GM18517 (cell line): ENCODE results near the gene ANXA6.
A peak's percentile ranks its signal among the peaks of the same experiment; 100 is the strongest.
"Not testable (repeated sequence)": the region's sequence is repeated elsewhere in the genome, so short reads cannot be mapped to it uniquely, and the experiment has no call there.

Source experiments
- ATAC-seq: cut with Tn5 transposase; IDR thresholded peaks from one replicate; pipeline ENCODE4 v1.9.1; 2021; ENCODE audit warnings: mild to moderate bottlenecking, moderate library complexity; ENCODE audit not compliant: unreplicated experiment

ANXA6 gene

DNA sequence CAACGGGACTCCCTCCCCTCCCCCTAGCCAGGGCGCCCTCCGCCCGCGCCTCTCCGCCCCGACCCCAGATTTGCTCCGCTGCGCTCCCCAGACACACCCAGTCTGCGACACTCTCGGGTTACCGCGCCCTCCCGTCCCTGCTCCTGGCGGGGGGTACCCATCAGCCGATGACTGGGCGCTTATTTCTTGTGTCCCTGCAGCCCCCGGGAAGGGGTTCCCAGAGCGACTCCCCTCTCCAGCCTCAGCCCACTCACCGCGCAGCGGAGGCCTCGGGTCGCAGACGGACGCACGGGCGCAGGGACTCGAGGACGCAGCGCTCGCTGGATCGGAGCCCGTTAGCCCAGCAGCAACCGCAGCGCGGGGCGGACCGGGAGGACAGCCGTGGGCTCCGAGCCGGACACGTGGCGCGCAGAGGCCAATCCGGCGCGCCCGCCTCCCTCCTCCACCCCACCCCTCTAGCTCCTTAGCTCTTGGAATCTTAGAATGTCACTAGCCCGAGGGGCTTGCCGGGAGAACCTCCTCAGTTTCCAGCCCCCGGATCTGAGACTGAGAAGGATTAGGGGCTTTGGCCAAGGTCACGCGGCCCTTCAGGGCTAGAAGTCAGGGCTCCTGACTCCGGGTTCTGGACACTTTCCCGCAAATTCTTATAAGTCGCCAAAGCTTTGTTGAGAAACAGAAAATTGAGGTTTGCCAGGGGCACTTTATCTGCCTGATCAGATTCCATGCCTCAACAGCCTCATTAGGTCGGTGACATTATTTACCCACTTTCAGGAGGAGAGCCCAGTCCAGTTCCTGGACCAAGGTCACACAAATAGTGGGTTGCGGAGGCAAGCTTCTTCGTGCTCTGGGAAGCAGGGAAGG lies at the start of gene ANXA6:
Gene ANXA6 (minus strand): TSS at position 354 of the 861 bp plus-strand sequence. CDS start 9,878 bp downstream, outside the sequence.
- peak; percentile 28 for ATAC-seq

DNA sequence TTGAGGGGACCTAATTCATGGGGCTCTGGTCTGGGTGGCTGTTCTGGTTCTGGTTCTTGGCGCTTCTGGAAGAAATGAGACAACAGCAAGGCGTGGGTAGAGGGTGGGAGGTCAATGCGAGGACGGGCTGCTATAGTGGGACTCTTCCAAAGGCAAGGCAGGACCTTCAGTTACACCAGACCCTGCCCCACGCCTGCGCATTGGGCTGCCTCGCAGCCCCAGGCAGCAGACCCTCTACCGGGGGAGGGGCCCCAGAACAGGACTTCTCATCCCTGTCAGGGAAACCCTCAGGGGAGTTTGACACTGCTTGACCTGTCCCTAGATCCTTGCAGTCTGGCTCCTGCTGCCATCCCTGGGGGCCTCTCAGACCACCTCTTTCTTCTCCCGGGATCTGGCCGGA lies 47.8 kb upstream of the ANXA6 start:
- no peak for ATAC-seq

DNA sequence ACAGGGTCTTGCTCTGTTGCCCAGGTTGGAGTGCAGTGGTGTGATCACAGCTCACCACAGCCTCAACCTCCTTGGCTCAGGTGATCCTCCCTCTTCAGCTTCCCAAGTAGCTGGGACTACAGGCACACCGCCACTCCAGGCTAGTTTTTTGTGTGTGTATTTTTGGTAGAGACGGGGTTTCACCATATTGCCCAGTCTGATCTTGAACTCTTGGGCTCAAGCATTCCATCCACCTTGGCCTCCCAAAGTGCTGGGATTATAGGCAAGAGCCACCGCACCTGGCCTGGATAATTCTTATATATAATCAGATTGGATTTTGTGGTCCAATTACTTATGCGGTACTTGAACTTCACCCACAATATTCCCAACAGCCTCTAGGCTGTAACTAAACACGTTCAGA lies 46.5 kb upstream of the ANXA6 start:
- no peak for ATAC-seq

DNA sequence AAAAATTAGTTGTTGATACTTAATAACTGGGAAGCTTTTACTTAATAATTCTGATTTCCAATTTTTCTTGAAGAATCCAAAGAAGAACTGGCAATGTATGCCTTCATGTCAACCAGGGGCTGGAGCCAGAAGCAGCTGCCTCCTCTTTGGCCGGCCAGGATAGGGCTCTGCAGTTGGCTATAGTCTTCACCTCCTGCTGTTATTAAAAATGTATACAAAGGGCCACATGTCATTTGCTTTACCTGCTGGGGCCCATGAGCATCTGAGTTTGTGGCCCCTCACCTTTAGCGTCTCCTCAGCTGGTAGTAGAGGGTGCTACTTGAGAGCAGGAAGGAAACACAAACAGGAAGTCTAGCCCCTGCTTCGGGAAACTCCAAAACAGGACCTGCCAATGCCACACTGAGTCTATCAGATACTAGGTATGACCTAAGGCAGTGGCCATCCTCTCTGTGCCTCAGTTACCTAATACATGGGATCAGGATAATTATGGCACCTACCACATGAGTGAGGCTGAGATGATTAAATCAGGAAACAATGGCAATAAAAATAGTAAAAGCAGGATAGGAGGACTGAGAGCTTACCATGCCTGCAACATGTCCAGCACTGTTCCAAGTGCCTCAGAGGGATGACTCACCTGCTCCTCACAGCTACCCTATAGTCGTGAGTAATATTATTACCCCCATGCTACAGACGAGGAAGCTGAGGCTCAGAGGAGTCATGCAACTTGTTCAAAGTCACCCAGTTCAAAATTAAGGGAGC lies 45.0 kb upstream of the ANXA6 start:
- no peak for ATAC-seq

DNA sequence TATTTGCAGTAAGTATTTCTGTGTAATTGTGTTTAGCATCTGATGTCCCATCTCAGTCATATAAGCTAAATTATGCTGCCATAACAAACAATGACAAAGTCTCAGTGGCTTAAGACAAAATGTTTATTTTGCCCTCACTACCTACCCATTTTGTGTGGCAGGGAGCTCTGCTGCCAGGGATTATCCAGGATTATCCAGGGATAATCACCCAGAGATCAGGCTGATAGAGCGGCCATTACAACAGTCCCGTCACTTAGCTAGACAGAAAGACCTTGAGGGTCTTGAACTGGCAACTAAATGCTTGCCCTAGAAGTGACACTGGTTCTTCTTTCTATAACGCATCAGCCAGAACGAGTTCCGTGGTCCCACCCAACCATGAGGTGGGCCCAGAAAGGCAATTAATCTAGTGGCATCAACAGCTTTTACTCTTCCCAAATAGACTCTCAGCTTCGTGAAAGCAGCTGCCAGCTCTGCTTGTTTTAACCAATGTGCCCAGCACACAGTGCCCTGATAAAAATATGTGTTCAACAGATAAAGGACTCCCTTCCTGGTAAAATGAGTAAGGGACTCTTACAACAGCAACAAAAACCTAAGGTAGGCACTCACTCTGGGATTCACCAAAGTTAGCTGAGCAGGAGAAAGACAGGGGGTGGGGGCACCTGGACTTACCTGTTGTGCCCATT lies 43.5 kb upstream of the ANXA6 start:
- ATAC-seq: no peak

DNA sequence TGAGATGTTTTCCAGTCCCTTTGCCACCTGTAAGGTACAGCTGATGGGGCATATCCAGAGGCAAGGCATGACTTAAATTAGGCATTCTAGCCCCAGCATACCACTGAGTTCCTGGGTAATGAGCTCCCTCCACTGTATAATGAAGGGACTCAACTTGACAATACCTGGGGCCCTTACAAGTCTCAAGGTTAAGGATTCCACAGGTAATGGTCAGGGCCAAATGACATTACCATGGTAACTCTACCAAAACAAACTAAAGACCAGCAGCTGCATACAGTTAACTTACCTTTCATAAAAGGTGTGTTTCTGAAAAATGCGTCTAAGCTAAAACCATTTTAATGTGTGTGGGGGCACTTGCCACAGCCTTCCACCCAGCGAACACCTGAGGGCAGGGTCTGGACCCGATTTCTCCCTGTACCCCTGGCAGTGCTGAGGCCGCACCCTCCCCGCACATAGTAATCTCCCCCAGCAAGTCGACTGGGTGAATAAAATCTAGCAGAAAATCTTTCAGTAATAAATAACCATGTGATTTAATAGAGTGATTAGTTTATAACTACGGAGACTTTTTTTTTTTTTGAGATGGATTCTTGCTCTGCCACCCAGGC lies 42.1 kb upstream of the ANXA6 start:
- ATAC-seq: no peak

DNA sequence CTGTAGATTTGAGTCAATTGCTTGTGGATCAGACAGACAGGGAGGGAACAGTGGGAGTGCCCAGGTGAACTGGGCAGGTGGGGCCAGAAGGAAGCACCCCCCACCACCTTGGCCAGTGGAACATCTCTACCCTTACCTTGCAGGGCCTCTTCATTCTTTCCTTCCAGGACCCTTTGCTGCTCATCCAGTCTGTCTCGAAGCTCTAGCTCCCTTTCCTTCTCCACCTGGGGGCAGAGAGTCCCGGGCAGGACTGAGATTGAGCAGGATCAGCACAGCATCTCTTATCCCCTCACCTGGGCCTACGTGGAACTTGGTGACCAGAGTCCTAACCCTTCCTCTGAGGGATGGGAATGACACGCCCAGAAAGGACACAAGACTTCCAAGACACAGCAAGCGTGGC lies 41.3 kb upstream of the ANXA6 start:
- ATAC-seq: no peak

DNA sequence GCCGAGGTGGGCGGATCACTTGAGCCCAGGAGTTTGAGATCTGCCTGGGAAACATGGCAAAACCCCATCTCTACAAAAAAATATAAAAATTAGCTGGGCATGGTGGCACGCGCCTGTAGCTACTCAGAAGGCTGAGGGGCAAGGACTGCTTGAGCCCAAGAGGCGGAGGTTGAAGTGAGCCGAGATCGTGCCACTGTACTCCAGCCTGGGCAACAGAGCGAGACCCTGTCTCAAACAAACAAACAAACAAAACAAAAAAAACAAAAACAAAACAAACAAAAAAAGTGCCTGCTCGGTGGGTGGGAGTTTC lies 39.7 kb upstream of the ANXA6 start:
- not testable (repeated sequence) for ATAC-seq

DNA sequence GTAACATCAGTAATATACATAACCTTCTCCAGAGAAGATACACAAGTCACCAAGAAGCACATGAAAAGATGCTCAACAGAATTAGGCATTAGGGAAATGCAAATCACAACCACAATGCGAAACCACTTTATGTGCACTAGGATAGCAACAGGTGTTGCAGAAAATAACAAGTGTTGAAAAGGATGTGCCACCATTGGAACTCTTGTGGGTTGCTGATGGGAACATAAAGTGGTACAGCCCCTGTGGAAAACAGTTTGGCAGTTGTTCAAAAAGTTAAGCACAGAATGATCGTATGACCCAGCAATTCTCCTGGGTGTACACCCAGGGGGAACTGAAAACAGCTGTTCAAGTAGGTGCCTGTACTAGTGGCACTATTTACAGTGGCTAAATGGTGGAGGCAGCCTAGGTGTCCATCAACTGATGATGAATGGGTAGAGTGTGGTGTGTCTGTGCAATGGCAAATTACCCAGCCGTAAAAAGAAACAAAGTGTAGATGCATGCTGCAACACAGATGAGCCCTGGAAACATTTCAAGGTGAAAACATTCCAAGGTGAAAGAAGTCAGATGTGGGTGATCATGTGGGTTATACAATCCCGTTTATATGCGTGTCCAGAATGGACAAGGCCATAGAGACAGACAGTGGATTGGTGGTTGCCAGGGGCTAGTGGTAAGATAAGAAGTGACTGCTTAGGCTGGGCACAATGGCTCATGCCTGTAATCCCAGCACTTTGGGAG lies 39.1 kb upstream of the ANXA6 start:
- ATAC-seq: peak; percentile 88

DNA sequence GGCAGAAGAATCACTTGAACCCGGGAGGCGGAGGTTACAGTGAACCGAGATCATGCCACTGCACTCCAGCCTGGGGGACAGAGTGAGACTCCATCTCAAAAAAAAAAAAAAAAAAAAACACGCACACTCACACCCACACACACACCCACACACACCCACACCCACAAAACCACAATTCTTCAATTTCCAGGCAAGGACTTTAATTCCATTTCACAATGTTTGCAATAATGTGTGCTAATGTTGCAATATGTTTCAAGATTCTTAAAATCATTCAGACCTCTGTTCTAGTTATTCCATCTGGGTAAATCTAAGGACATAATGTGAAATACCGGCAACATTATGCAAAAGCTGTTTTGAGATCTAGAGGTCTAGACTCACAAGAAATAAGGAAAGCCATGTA lies 38.0 kb upstream of the ANXA6 start:
- no peak for ATAC-seq

DNA sequence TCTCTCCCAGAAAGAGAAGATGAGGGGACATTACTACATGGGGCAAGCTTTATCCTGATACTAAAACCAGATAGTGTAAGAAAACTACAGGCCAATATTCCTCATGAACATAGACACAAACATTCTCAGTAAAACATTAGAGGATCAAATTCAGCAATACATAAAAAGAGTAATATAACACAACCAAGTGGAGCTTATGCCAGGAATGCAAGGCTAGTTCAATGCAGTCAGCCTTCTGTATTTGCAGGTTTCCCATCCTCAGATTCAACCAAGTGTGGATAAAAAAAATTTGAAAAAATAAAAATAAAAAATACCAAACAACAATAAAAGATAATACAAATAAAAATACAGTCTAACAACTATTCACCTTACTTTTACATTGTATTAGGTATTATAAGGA lies 35.0 kb upstream of the ANXA6 start:
- no peak for ATAC-seq

DNA sequence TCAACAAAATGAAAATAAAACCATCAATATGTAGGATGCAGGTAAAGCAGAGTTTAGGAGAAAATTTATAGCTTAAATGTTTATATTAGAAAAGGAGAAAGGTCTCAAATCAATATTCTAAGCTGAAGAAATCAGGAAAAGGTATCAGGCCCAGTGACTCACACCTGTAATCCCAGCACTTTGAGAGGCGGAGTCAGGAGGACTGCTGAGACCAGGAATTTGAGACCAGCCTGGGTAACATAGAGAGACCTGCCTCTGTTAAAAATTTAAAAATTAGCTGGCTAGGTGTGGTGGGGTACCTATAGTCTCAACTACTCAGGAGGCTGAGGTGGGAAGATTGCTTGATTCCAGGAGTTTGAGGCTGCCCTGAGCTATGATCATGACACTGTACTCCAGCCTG lies 34.1 kb upstream of the ANXA6 start:
- no peak for ATAC-seq

DNA sequence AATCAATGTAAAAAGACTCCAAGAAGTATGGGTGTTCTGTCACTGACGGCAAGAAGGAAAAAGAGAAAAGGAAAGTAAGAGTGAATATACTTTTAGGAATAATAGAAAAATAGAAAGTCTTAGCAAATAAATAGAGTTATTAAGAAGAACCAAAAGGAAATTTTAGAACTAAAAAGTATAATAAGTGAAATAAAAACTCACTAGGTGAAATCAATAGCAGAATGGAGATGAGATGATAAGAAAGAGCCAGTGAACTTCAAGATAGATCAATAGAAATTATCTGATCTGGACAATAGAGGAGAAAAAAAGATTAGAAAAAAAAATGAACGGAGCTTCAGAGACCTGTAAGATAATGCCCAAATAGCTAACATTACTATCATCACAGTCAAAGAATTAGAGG lies 31.6 kb upstream of the ANXA6 start:
- no peak for ATAC-seq

DNA sequence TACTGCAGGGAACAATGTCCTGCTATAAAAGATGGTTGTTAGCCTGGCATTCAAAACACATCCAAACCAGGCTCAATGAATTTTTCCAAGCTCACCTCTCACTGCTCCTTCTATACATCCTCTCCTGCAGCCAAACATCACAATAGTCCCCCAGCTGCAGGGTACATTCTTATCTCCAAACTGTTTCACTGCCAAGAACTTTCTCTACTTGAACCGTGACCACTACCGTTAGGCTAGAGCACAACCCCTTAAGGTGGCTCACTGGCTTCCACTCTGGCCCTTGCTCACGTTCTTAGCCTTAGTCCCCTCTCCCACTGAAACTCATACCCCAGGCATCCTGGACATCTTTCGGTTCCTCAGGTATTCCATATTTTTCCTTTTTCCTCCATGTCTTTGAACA lies 29.0 kb upstream of the ANXA6 start:
- ATAC-seq: no peak

DNA sequence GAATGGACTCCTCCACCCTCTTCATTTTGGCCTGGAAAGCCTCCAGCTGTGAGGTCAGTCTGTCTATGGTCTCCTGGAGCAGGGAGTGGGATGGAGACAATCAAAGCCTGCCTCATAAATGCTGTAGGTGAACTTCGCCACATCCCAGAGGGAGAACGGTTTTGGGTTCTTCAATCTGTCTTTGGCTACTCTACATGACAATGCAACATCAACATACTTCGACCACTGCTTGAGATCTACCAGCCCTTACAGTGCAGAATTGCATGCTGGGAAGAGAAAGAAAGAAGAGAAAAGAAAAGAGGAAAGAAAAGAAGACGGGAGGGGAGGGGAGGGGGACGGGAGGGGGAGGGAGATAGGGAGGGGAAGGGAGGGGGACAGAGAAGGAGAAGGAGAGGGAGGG lies 28.5 kb upstream of the ANXA6 start:
- ATAC-seq: no peak

DNA sequence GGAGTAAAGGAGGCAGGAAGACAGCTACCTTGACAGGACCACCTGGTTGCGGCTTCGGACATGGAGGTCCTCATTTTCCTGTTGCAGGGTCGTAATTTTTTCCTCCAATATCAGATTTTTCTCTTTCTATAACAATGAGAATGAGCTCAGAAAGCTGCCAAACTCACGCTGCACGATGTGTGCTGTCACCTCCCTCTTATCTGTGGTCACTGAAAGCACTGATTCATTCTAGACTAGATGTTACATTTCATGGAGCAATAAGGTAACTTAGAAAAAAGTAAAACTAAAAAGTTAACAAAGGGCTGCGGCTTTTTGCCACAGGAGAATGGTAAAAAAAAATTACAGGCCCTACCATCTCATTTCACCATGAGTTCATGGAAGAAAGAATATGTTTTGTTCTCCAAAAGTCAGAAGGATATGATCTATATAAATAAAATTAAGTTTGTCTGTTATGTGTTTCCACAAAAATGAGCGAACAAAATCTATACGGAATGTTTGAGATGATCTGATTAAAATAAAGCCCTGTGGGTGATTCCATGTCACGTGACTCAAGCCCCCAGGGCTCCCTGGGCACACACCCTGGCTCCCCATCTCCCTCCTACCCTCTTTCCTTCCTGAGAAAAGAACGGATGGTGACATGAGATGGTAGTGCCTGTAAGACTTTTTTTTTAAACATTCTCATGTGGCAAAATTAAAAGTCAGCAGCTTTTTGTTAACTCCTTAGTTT lies 26.9 kb upstream of the ANXA6 start:
- ATAC-seq: no peak

DNA sequence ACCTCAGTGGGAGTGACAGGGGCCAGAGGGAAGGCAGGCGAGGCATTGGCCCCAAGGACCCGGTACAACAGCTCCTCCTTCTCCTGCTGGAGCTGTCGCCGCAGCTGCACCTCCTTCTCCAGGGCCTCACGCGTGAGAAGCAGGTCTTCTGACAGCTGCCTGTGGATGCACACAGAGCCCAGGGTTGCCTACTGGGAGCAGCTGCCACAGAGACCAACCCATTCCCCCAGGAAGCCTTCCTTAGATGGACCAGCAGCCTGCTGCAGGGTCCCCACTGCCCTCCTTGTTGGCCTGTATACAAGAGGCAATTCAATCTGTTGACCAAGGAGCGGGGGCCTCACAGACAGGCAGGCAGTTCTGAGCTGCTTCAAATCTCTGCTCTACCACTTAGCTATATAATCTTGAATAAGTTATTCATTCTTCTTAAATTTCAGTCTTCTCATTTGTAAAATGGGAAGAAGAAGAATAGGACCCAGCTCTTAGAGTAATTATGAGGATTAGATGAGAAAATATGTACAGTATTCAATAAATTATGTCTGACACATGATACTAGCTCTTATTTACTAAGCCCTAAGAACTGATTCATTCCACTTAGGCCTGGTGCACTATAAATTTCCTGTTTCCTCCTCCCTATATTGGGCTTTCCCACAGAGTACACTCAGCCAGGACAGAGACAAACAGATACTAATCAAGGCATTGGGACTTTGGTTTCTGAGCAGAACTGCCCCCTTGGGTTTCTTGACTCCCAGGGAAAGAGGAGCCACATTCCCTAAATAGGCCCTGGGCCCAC lies 26.1 kb upstream of the ANXA6 start:
- no peak for ATAC-seq

DNA sequence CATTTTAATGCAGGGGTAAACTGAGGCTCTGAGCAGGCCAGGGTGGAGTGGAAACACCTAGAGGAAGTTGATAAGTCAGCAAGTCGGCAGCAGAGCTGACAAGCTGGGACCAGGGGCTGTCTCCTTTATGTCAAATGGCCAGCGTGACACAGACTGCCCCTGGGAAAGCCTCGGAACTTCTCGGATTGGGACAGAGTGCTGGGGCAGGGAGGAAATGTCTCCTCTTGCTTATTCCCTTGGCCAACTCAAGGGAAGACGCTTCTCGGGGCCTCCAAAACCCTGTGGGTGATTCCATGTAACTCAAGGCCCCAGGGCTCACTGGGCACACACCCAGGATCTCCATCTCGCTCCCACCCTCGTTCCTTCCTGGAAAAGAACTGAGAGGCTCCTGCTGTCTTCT lies 25.4 kb upstream of the ANXA6 start:
- ATAC-seq: no peak

DNA sequence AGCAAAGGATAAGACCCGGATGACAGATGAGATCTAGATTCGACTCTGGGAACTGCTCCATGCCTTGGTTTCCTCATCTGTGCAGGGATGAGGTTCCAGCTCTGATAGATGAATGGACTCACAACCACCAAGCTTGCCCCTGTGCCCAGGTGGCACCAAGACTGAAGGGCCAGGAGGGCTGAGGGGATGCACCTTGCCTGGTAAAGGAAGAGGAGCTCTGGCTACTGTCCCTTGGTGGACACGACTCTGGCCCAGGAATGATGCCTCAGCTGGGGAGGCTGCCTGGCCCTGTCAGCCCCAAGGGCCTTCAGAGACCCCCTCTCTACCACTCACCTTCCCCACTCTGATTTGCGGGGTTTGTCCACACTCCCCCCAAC lies 24.9 kb upstream of the ANXA6 start:
- ATAC-seq: no peak
